Activated naive CD8-positive, alpha-beta T cell (primary cell): Measurements from ENCODE around the gene SLIT1.

Experiments used
- H3K27ac Mint-ChIP-seq: one replicate; pipeline ENCODE4 v1.8.0; 2021; ENCODE audit warnings: mixed read lengths
- H3K27me3 Mint-ChIP-seq: one replicate; pipeline ENCODE4 v1.8.0; 2021; ENCODE audit warnings: mixed read lengths
- H3K36me3 Mint-ChIP-seq: one replicate; pipeline ENCODE4 v1.8.0; 2021; ENCODE audit warnings: mixed read lengths
- H3K4me1 Mint-ChIP-seq: one replicate; pipeline ENCODE4 v1.8.0; 2021; ENCODE audit warnings: low read depth, mixed read lengths
- H3K4me3 Mint-ChIP-seq: one replicate; pipeline ENCODE4 v1.8.0; 2021; ENCODE audit warnings: mild to moderate bottlenecking, mixed read lengths
- H3K9me3 Mint-ChIP-seq: one replicate; pipeline ENCODE4 v1.8.0; 2021; ENCODE audit warnings: low read depth, mixed read lengths

The SLIT1 gene

DNA sequence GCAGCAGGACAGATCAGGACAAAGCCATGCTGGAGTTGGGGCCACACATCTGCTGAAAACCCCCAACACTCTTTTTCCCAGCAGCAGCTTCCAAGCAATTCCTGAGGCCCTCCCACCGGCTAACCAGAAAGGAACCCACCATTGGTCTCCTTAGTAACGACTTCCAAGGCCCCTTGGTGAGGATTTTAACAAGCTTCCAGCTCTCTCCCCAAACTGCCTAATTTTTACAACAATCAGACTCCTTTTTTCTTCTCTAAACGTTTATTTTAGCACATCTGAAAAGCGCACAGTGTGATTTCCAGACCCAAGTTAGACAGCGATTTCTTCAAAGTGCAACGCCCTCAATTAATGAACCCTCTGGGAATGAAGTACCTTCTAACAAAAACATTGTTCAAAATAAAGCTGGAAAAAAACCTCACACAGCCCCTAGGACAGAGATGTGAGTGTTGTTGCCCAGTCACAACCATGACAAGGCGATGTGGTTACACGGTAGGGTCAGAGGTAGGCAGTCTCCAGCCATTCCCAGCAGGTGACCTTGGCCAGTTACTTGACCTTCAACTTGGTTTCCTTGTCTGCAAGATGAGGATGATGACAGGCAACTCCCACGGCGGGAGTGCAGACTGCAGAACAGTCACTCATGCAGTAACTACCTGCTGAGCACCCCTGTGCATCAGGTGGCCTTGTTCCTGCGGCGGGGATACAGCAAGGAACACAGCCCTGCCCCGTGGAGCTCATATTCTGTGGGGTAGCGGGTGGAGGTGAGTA lies 82.3 kb downstream of the SLIT1 start:
- Mint-ChIP-seq H3K27ac (no peak overlapping the region), H3K36me3 (no peaks in the 10 kb centered on the region), H3K27me3 (peaks cover 3% of the 10 kb centered on the region), H3K4me3 (no peak overlapping the region), H3K9me3 (no peaks in the 10 kb centered on the region), H3K4me1 (no peaks in the 10 kb centered on the region)

DNA sequence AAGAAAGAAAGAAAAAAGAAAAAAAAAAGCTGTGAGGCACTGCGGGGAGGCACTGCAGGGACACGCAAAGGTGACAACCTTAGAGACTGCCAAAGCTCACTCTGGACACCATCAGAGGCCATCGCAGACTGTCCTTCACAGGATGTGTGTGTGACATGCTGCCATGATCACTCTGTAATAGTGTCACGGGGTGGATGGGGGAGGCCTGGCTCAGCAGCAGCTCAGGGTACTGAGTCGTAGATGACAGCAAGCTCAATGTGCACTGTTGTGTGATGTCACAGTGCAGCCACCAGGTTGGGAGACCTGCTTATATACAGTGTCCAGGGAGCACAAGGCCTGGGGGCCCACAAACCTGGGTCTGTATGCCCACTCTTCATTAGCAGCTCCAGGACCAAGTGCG lies 83.3 kb downstream of the SLIT1 start:
- H3K9me3 Mint-ChIP-seq = no peaks in the 10 kb centered on the region
- no peaks in the 10 kb centered on the region for H3K36me3 Mint-ChIP-seq
- H3K27ac Mint-ChIP-seq = no peak overlapping the region
- H3K4me3 Mint-ChIP-seq = no peak overlapping the region
- H3K27me3 Mint-ChIP-seq = peaks cover 4% of the 10 kb centered on the region
- no peaks in the 10 kb centered on the region for H3K4me1 Mint-ChIP-seq

DNA sequence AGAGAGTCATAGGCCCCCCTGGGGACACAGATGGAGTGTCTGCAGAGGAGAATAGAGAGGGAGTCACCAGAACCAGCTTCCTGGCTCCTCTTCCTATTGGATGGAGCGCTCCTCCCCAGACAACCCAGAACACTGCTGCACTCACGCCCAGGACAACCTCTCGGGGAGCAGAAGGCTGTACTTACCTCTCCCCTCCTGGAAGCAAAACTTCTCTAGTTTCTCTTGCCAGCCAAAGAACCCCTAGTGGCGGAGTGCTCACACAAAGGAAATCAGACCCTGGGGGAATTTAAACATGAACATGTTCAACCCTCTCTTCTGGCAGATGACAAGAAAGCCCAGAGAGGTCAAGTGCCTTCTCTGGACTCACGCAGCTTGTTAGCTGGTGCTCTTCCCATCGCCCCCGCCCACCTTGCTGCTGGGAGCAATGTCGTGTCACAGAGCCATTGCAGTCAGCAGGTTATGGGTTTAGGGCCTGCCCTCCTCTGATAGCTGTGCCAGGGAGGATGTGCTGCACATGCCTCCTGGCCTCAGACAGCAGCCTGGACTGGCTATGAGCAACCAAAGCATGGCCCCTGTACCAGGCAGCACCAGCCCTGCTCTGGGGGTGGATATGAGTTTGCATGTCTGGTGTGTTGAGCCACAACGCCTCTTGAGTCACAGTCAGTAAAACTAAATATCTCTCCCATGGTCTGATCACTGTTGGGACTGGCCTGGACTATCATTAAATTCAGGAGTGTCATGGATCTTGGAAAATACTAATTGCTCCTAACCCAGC lies 84.4 kb downstream of the SLIT1 start:
- Mint-ChIP-seq H3K4me3 (no peak overlapping the region), H3K27me3 (peaks cover 4% of the 10 kb centered on the region), H3K36me3 (no peaks in the 10 kb centered on the region), H3K27ac (no peak overlapping the region), H3K4me1 (peaks cover 2% of the 10 kb centered on the region), H3K9me3 (no peaks in the 10 kb centered on the region)

DNA sequence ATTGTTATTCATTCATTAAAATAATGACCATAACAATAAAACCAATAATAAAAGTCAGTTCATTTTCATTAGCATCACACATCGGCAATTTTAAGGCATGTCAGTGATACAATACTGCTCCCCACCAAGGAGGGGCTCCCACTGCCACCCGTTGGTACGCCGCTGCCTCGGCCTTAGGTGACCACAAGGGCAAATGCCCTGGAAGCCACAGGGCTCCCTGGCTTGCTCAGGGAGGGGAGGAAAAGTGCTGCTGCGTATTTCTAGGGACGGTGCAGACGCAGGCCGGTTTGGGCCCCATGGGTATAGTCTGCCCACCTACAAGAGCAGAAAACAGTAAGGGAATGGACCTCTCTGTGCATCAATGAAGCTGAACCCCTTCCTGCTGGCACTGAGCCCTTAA lies 85.1 kb downstream of the SLIT1 start:
- H3K9me3 Mint-ChIP-seq = no peaks in the 10 kb centered on the region
- peaks cover 1% of the 10 kb centered on the region for H3K27me3 Mint-ChIP-seq
- peaks cover 9% of the 10 kb centered on the region for H3K4me1 Mint-ChIP-seq
- no peak overlapping the region for H3K4me3 Mint-ChIP-seq
- no peaks in the 10 kb centered on the region for H3K36me3 Mint-ChIP-seq
- no peak overlapping the region for H3K27ac Mint-ChIP-seq

DNA sequence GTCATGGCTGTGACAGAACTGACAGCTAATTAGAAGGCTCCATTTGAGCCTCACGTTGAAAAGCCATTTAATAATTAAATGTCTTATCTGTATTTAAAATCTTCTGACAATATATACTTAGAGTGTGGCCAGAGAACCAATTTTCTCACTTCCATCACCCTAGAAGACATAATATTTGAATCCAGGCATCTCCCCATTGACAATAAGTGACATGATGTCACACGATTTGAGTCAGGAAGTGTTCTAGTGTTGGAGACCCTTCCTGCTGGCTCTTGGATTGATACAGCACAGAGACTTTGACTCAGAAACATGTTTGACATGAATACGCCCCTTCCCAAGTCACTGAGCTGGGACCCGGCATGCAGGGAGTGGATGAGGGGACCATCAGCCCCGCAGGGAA lies 85.9 kb downstream of the SLIT1 start:
- H3K9me3 Mint-ChIP-seq = no peaks in the 10 kb centered on the region
- H3K27me3 Mint-ChIP-seq = peaks cover 1% of the 10 kb centered on the region
- no peak overlapping the region for H3K27ac Mint-ChIP-seq
- peaks cover 9% of the 10 kb centered on the region for H3K4me1 Mint-ChIP-seq
- no peaks in the 10 kb centered on the region for H3K36me3 Mint-ChIP-seq
- H3K4me3 Mint-ChIP-seq = no peak overlapping the region

DNA sequence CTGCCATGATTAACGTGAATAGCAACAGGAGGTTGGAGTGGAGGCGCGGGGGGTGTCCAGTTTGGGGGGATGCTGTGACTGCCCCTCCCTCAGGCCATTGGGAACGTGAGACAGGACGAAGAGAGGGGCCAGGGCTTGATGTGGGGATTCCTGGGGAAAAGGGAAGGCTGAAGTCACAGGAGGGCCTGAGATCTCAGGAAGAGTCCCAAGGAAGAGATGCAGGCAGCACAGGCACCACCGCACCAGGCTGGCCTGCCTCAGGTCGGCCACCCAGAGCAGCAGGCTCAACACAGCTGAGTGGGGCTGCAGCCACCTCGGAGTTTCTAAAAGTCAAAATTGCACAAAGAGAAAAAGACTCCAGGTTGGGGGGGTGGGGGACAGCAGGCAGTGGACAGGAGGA lies 86.7 kb downstream of the SLIT1 start:
- Mint-ChIP-seq H3K27me3 (peaks cover 1% of the 10 kb centered on the region), H3K4me1 (peaks cover 9% of the 10 kb centered on the region), H3K36me3 (no peaks in the 10 kb centered on the region), H3K9me3 (no peaks in the 10 kb centered on the region), H3K4me3 (no peak overlapping the region), H3K27ac (no peak overlapping the region)

DNA sequence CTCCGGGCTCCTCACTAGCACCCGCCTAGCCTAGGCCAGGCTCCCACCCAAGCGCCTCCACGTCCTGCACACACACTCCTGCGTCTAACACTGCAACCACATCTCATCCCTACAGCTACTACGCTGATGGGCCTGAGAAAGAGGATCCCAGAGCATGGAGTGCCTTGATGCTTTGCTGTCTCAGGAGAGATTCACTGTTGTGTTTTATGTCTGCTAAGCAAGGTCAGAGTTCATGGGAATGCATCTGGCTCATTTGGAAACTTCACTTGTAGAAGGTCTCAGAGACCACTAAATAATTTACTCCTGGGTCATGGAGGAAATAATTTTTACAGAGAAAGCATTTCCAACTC lies 88.7 kb downstream of the SLIT1 start:
- H3K27ac Mint-ChIP-seq = no peak overlapping the region
- peaks cover 1% of the 10 kb centered on the region for H3K27me3 Mint-ChIP-seq
- H3K9me3 Mint-ChIP-seq = no peaks in the 10 kb centered on the region
- H3K4me3 Mint-ChIP-seq = peak overlapping the region; percentile 30
- no peaks in the 10 kb centered on the region for H3K36me3 Mint-ChIP-seq
- H3K4me1 Mint-ChIP-seq = peaks cover 9% of the 10 kb centered on the region

DNA sequence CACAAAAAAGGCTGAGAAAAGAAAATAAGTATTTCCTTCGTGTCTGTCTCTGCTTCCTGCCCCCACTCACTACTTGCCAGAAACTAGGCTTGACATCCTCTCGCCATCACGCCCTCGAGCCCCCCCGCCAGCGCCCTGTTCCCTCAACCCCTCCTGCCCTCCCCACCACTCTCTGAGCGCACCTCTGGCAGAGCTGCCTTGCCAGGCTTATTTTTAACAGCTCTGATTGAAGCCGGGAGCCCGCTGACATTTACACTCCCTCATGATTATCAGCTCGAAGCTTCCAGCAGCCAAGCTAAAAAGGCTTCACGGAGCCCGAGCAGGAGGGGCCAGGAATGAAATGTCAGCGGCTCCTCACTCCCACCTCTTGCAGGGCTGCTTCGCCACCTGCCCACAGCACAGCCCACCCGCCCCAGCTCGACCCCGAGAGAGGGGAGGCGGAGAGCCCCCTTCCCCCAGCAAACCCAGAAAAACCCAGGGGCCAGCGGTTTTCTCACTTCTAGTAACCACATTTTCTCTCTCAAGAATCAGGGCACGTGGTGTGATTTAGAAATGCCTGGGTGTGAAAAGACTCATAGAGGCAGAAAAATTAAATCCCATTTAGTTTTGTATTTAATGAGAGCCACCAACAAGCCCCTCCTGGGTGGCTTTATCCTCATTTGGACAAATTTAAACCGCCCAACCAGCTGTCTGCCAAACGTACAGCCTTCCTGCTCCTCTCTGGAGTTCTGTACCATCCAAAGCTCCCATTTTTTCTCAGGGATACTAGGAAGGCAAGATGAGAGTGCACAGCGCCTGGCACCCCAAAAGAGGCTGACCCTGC lies 89.3 kb downstream of the SLIT1 start:
- no peak overlapping the region for H3K27ac Mint-ChIP-seq
- H3K4me3 Mint-ChIP-seq = peak overlapping the region; percentile 30
- peaks cover 9% of the 10 kb centered on the region for H3K4me1 Mint-ChIP-seq
- no peaks in the 10 kb centered on the region for H3K9me3 Mint-ChIP-seq
- H3K27me3 Mint-ChIP-seq = peaks cover 1% of the 10 kb centered on the region
- H3K36me3 Mint-ChIP-seq = no peaks in the 10 kb centered on the region

DNA sequence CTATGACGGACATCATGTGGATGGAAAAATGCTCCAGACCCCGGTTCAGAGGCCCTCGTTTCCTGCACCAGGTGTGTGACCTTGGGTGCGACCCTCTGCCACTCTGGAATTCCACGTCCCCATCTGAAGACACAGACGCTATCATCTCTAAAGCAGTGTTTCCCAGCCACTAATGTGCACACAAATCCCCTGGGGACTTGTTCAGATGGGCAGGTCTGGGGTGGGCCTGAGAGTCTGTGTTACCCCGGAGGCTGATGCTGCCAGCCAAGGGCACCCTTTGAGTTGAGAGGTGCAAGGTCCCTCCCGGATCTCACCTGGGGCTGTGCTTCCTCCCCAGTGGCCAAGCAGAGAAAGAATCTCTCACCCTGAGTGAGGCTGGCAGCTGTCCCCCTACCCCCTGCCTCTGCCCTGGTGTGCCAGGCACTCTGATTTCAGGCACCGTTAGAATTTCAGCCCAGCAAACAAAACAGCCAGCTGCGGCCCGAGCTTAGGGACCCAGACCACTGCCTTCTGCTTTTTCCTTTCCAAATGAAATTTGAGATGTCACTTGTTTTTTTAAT lies 90.0 kb downstream of the SLIT1 start:
- Mint-ChIP-seq H3K4me1 (peaks cover 9% of the 10 kb centered on the region), H3K9me3 (no peaks in the 10 kb centered on the region), H3K36me3 (no peaks in the 10 kb centered on the region), H3K27ac (no peak overlapping the region), H3K4me3 (no peak overlapping the region), H3K27me3 (peaks cover 1% of the 10 kb centered on the region)

DNA sequence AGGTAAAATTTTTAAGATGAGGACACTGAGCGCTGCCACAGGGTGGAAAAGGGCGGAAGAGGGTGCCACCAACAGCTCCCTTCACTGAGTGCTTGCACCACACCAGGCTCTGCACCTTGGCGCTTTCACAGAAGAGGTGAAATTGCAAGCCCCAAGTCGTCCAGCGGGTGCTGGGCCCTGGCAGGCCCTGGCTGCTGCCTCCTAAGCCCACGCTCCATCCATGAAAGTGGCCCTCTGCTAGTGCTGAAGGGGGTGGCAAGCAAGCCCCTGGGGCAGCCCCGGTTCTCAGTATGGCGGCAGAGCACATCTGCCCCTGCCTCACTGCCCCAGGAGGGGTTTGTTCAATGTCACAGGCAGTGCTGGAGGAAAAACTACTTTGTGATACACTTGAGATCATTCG lies 95.1 kb downstream of the SLIT1 start:
- H3K4me3 Mint-ChIP-seq = no peak overlapping the region
- H3K27me3 Mint-ChIP-seq = peaks cover 11% of the 10 kb centered on the region
- no peak overlapping the region for H3K27ac Mint-ChIP-seq
- no peaks in the 10 kb centered on the region for H3K4me1 Mint-ChIP-seq
- no peaks in the 10 kb centered on the region for H3K9me3 Mint-ChIP-seq
- H3K36me3 Mint-ChIP-seq = no peaks in the 10 kb centered on the region

DNA sequence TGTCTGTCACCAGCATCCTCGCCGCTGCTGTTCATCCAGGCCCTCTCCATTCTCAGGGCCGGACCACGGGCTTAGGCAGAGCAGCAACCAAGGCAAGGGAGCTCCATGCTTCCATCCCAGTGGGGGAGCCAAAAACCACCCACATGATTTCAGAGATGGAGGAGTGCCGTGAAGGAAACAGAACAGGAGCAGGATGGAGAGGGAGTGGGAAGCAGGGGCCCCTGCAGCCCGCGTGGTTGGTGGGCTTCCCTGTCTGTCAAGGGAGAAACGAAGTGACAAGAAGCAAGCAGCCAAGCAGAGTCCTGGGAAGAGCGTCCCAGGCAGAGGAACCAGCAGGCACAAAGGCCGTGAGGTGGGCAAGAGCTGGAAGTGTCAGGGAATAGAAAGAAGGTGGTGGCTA lies 95.7 kb downstream of the SLIT1 start:
- no peaks in the 10 kb centered on the region for H3K4me1 Mint-ChIP-seq
- peaks cover 12% of the 10 kb centered on the region for H3K27me3 Mint-ChIP-seq
- H3K27ac Mint-ChIP-seq = no peak overlapping the region
- no peak overlapping the region for H3K4me3 Mint-ChIP-seq
- no peaks in the 10 kb centered on the region for H3K9me3 Mint-ChIP-seq
- H3K36me3 Mint-ChIP-seq = no peaks in the 10 kb centered on the region

DNA sequence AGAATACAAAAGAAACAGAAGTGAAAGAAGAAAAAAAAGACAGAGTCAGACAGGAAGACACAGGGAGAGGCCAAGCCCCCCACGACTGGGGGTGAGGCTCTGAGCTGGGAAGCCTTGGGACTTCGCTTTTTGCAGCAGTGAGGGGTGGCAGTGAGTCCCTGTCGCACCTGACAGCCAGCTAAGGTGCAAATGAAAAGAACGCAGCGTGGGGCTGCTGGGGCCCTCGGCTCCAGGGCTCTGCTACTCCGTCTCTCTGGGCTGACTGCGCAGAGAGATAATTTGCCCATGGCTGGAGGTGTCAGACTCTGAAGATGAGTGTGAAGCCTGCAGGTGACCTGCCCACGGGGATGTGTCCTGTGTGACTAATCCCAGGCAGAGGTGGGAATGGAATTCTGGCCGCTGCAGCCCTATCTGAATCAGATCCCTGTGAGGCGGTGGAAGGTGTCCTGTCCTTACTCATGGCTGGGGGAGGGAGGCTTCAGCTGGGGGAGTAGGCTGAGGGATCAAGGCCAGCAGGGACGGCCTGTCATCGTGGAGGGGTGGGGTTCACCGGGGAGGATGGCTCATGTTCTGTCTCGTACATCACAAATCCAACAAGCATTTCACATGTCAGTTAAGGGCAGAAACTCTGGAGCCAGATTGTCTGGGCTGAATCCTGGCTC lies 96.4 kb downstream of the SLIT1 start:
- H3K27ac Mint-ChIP-seq = no peak overlapping the region
- H3K36me3 Mint-ChIP-seq = no peaks in the 10 kb centered on the region
- peaks cover 12% of the 10 kb centered on the region for H3K27me3 Mint-ChIP-seq
- no peaks in the 10 kb centered on the region for H3K9me3 Mint-ChIP-seq
- H3K4me1 Mint-ChIP-seq = no peaks in the 10 kb centered on the region
- no peak overlapping the region for H3K4me3 Mint-ChIP-seq

DNA sequence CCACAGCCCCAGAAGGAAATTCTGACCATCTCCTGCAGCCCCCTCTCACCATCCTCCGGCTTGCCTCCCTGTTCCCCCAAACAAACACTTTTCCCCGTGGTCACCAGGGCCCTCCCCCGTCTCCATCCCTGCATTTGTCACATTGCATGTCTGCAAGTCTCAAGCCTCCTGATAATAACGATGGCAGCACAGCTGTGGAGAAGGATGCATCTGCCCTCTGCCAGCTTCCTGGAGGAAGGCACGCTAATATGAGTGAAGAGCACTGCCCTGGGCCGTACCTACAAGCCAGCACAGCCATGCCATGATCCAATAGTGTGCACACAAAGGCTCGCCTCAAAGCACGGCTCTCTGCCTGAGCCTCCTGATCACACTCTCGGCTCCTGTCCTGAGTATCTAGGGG lies 98.5 kb downstream of the SLIT1 start:
- no peaks in the 10 kb centered on the region for H3K9me3 Mint-ChIP-seq
- peaks cover 12% of the 10 kb centered on the region for H3K27me3 Mint-ChIP-seq
- H3K27ac Mint-ChIP-seq = no peak overlapping the region
- no peak overlapping the region for H3K4me3 Mint-ChIP-seq
- no peaks in the 10 kb centered on the region for H3K36me3 Mint-ChIP-seq
- H3K4me1 Mint-ChIP-seq = no peaks in the 10 kb centered on the region

DNA sequence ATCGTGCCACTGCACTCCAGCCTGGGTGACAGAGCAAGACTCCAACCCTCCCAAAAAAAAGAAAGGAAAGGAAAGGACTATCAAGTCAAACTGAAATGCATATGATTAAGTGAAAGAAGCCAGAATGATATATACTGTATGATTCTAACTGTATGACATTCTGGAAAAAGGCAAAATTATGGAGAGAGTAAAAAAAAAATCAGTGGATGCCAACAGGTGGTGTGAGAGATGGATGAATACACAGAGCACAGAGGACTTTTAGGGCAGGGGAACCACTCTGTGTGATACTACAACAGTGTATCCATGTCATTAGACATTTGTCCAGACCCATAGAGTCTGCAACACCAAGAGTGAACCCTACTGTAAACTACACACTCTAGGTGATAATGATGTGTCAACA lies 99.2 kb downstream of the SLIT1 start:
- no peak overlapping the region for H3K27ac Mint-ChIP-seq
- no peaks in the 10 kb centered on the region for H3K9me3 Mint-ChIP-seq
- H3K27me3 Mint-ChIP-seq = peaks cover 16% of the 10 kb centered on the region
- no peaks in the 10 kb centered on the region for H3K36me3 Mint-ChIP-seq
- H3K4me1 Mint-ChIP-seq = no peaks in the 10 kb centered on the region
- no peak overlapping the region for H3K4me3 Mint-ChIP-seq
